D721Med (cell line): ENCODE results near the gene SEMA6B.
"Not testable (repeated sequence)": the region's sequence is repeated elsewhere in the genome, so short reads cannot be mapped to it uniquely, and the experiment has no call there.

ENCODE experiments used
- DNase-seq: peaks from one replicate; pipeline ENCODE4 v3.0.0; 2011; ENCODE audit warnings: low spot score; ENCODE audit not compliant: insufficient read length
- FAIRE-seq: peaks from 2 replicates; lab custom pipeline; 2011; peaks lifted over from hg19 to GRCh38; lab: Jason Lieb, UNC
- TF ChIP-seq, protein P1 (sequence below): IDR thresholded peaks from 2 replicates; pipeline ENCODE4 v1.5.1; 2012; ENCODE audit warnings: mild to moderate bottlenecking, control low read depth; ENCODE audit not compliant: insufficient read depth; ENCODE audit errors: missing control alignments

The SEMA6B gene

GRCh38 chr19:4600082-4600481 is 40.6 kb upstream of the SEMA6B start:
- DNase-seq = no peak
- TF ChIP-seq, protein P1, sequence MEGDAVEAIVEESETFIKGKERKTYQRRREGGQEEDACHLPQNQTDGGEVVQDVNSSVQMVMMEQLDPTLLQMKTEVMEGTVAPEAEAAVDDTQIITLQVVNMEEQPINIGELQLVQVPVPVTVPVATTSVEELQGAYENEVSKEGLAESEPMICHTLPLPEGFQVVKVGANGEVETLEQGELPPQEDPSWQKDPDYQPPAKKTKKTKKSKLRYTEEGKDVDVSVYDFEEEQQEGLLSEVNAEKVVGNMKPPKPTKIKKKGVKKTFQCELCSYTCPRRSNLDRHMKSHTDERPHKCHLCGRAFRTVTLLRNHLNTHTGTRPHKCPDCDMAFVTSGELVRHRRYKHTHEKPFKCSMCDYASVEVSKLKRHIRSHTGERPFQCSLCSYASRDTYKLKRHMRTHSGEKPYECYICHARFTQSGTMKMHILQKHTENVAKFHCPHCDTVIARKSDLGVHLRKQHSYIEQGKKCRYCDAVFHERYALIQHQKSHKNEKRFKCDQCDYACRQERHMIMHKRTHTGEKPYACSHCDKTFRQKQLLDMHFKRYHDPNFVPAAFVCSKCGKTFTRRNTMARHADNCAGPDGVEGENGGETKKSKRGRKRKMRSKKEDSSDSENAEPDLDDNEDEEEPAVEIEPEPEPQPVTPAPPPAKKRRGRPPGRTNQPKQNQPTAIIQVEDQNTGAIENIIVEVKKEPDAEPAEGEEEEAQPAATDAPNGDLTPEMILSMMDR = no peak
- no peak for FAIRE-seq

DNA sequence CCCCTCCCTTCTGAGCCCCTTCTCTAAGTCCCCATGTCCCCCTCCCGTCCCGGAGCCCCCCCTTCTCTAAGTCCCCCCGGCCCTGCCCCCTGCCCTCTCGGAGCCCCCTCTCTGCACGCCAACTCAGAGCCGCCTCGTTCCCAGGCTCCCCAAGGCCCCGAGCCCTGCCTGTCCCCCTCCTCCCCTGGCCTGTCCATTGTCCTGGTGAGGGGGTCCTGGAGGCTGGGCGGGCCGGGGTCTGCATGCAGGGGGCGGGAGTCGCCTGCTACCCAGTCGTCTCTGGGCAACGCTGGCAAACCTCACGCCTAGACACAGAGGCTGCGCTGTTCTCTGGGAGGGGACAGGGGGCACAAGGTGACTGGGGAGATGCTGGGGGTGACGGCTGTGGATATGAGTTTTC is 39.2 kb upstream of the SEMA6B start:
- FAIRE-seq = no peak
- DNase-seq = no peak
- TF ChIP-seq, protein P1 = no peak

GRCh38 chr19:4597975-4598671 is 38.6 kb upstream of the SEMA6B start:
- FAIRE-seq (no peak), DNase-seq (peak; percentile 77)
- TF ChIP-seq, protein P1 = no peak

DNA sequence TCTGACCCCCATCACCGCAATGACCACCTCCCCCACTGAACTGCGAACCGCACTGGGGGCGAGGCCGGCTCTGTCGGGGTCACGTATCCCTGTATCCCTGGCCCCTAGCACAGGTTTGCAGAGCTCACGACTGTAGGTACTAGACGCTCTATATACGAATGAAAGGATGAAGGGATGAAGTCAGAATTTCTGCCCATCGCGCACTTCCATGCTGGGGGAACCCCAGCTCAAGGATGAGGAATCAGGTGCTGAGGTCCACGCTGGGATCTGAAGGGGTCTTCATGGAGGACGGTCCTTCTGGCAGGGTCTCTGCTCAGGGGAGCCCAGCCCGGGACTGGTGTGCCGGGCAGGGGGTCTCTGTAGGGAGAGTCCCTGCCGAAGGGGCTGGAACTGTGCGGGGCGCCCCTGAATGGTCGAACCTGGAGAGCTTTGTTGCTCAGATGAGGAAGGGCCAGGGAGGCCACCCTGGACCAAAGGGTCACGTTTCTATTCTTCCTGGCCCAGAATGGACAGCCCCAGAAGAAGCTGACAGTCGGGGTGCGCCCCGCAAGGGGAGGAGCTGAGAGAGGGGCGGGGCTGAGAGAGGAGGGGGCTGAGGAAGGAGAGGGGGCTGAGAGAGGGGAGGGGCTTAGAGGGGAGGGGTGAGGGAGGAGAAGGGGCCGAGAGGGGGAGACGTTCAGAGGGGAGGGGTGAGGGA is 37.9 kb upstream of the SEMA6B start:
- DNase-seq (peak; percentile 71), FAIRE-seq (no peak)
- TF ChIP-seq, protein P1 = no peak

GRCh38 chr19:4596033-4596904 is 36.8 kb upstream of the SEMA6B start:
- FAIRE-seq (no peak), DNase-seq (no peak)
- TF ChIP-seq, protein P1 = no peak

DNA sequence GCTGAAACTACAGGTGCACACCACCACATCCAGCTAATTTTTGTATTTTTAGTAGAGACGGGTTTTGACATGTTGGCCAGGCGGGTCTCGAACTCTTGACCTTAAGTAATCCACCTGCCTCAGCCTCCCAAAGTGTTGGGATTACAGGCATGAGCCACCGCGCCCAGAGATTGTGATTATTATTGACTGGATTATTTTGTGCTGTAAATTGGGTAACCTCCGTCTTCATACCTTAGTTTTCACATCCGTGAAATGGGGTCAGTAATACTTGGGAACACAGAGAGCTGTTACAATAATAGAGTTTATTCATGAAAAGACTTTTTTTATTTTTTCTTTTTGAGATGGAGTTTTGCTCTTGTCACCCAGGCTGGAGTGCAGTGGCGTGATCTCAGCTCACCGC is 35.7 kb upstream of the SEMA6B start:
- FAIRE-seq, DNase-seq: not testable (repeated sequence)

GRCh38 chr19:4594201-4594600 is 34.7 kb upstream of the SEMA6B start:
- no peak for DNase-seq
- no peak for FAIRE-seq
- TF ChIP-seq, protein P1 = no peak
